Caco-2 (cell line): ENCODE results near the gene BMPR1B. TPM values are rescaled to one million over a fixed set of nuclear protein-coding genes. Genes with fewer than 3 reads are reported as not detected.

ENCODE experiments used
- BruUV-seq: library from RNA; stranded (reverse); fragments of 400-500 nt; replicated peaks from 2 replicates; lab custom pipeline; 2021; lab: Mats Ljungman, UMichigan
- CTCF ChIA-PET: fragments of 300-600 bp; sonication (Branson Sonifier 250); formaldehyde crosslinking; loops from one replicate; lab custom pipeline; 2022; ENCODE audit warnings: antibody characterized with exemption; lab: Charles Lee
- POLR2A ChIA-PET: fragments of 300-600 bp; sonication (Branson Sonifier 250); formaldehyde crosslinking; loops from one replicate; lab custom pipeline; 2022; ENCODE audit warnings: antibody characterized with exemption; lab: Charles Lee
- DNase-seq, 2 experiments: peaks; one replicate each; pipeline versions ENCODE4 v3.0.0 to v3.0.0-alpha.2; 2020 to 2022
- H3K27me3 ChIP-seq: replicated peaks from 2 replicates; pipeline ENCODE4 v1.6.0; 2011; ENCODE audit warnings: low read length; ENCODE audit not compliant: control insufficient read depth, insufficient read depth
- H3K36me3 ChIP-seq: 2 replicates; pipeline ENCODE4 v1.5.1; 2011; ENCODE audit warnings: low read length; ENCODE audit not compliant: control insufficient read depth, insufficient read depth
- H3K4me1 ChIP-seq: fragments of 250-450 bp; sonication (Bioruptor Pico); 2 replicates; pipeline ENCODE4 v1.5.1; 2020; ENCODE audit warnings: mild to moderate bottlenecking
- H3K4me3 ChIP-seq: 2 replicates; pipeline ENCODE4 v1.5.1; 2011; ENCODE audit warnings: low read depth, mild to moderate bottlenecking, control low read depth, low read length
- H3K9me3 ChIP-seq: fragments of 250-450 bp; sonication (Bioruptor Pico); 2 replicates; pipeline ENCODE4 v1.5.1; 2020; ENCODE audit warnings: mild to moderate bottlenecking, moderate library complexity
- H3K27ac Mint-ChIP-seq: one replicate; pipeline ENCODE4 v1.8.0; 2022; ENCODE audit warnings: mixed read lengths; ENCODE audit not compliant: unreplicated experiment
- H3K27me3 Mint-ChIP-seq: one replicate; pipeline ENCODE4 v1.8.0; 2022; ENCODE audit warnings: mixed read lengths; ENCODE audit not compliant: insufficient read depth, unreplicated experiment
- H3K36me3 Mint-ChIP-seq: one replicate; pipeline ENCODE4 v1.8.0; 2022; ENCODE audit warnings: mild to moderate bottlenecking, mixed read lengths; ENCODE audit not compliant: insufficient read depth, unreplicated experiment
- H3K4me1 Mint-ChIP-seq: one replicate; pipeline ENCODE4 v1.8.0; 2022; ENCODE audit warnings: low read depth, mixed read lengths; ENCODE audit not compliant: unreplicated experiment
- H3K4me3 Mint-ChIP-seq: one replicate; pipeline ENCODE4 v1.8.0; 2022; ENCODE audit warnings: mild to moderate bottlenecking, moderate library complexity, mixed read lengths; ENCODE audit not compliant: unreplicated experiment
- H3K9me3 Mint-ChIP-seq: one replicate; pipeline ENCODE4 v1.8.0; 2022; ENCODE audit warnings: mixed read lengths; ENCODE audit not compliant: unreplicated experiment
- intact Hi-C: fragments of 100-400 bp; cut with micrococcal nuclease; formaldehyde crosslinking; loops from one replicate; pipeline ENCODE4 v1.10.0; 2022; ENCODE audit not compliant: unreplicated experiment
- total RNA-seq: library from RNA; stranded (reverse); gene quantifications from 2 replicates; pipeline ENCODE4 v1.2.3, GENCODE V29; 2022
- TF ChIP-seq, protein P1 (sequence below), 2 experiments: fragments of 200-600 bp in 1 of 2; IDR thresholded peaks; 1 replicate in 1 of 2; 2 replicates in 1 of 2; pipeline versions ENCODE4 v1.5.1 to v1.8.0; 2011 to 2022; ENCODE audit warnings: antibody characterized with exemption in 1 of 2, control low read depth in 1 of 2, inconsistent platforms in 1 of 2, low read depth in 1 of 2, low read length in 1 of 2, mild to moderate bottlenecking in 1 of 2, moderate library complexity in 1 of 2; ENCODE audit not compliant: insufficient read depth in 1 of 2, severe bottlenecking in 1 of 2, unreplicated experiment in 1 of 2

The BMPR1B gene
- total RNA-seq, 1 experiment from 2014 or later = 8.7 TPM

DNA sequence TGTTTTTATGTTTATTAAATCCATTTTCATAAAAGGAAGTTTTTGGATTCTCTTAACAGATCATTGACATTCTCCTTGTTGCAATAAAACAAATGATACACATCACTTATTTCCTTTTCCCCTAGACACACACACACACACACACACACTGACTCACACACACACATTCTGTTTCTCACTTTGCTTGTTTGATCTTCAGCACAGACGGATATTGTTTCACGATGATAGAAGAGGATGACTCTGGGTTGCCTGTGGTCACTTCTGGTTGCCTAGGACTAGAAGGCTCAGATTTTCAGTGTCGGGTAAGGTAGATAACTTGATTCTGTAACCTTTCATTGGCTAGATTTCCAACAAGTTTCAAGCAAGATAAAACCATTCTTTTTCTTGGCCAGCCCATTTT lies 356.8 kb downstream of the BMPR1B start:
- Mint-ChIP-seq H3K9me3 (no peaks in the 10 kb centered on the region), H3K27ac (no peak overlapping the region), H3K36me3 (peaks cover 4% of the 10 kb centered on the region), H3K4me1 (no peaks in the 10 kb centered on the region), H3K27me3 (no peaks in the 10 kb centered on the region), H3K4me3 (no peak overlapping the region)
- Histone ChIP-seq H3K9me3 (no peaks in the 10 kb centered on the region), H3K4me1 (0 out of 2 replicates have a peak, but pooled peaks cover 4% of the 10 kb centered on the region), H3K27me3 (no peaks in the 10 kb centered on the region), H3K4me3 (no peak overlapping the region), H3K36me3 (no peaks in the 10 kb centered on the region)
- TF ChIP-seq, protein P1, sequence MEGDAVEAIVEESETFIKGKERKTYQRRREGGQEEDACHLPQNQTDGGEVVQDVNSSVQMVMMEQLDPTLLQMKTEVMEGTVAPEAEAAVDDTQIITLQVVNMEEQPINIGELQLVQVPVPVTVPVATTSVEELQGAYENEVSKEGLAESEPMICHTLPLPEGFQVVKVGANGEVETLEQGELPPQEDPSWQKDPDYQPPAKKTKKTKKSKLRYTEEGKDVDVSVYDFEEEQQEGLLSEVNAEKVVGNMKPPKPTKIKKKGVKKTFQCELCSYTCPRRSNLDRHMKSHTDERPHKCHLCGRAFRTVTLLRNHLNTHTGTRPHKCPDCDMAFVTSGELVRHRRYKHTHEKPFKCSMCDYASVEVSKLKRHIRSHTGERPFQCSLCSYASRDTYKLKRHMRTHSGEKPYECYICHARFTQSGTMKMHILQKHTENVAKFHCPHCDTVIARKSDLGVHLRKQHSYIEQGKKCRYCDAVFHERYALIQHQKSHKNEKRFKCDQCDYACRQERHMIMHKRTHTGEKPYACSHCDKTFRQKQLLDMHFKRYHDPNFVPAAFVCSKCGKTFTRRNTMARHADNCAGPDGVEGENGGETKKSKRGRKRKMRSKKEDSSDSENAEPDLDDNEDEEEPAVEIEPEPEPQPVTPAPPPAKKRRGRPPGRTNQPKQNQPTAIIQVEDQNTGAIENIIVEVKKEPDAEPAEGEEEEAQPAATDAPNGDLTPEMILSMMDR (IDR thresholded peaks at IDR 0.05; ENCODE audit: insufficient read depth in 1 of 2, low read depth in 1 of 2, low read length in 1 of 2, severe bottlenecking in 1 of 2, unreplicated experiment in 1 of 2) = no peak
- no TSS peak for BruUV-seq
- POLR2A ChIA-PET = no interaction called here
- CTCF ChIA-PET = no interaction called here
- no peak for DNase-seq
- intact Hi-C loops = no loop called here

DNA sequence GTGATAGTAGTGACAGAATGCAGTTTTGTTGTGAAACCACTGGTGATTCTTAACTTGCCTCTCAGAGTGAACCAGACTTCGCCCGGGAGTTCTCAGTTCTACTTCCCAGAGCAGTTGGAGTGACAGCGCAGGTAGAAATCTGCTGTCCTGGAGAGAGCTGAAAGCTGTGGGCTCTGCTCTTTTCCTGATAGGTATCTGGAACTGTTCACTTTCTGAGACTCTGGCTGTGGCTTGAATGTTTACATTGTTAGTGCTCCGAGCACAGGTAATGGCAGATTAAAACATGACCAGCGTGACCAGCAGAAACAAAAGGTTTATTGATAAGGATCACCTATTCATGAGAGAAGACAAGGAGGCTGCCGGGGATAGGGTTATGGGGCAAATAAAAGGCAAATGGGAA lies 360.7 kb downstream of the BMPR1B start:
- no peak overlapping the region for H3K4me3 Mint-ChIP-seq

DNA sequence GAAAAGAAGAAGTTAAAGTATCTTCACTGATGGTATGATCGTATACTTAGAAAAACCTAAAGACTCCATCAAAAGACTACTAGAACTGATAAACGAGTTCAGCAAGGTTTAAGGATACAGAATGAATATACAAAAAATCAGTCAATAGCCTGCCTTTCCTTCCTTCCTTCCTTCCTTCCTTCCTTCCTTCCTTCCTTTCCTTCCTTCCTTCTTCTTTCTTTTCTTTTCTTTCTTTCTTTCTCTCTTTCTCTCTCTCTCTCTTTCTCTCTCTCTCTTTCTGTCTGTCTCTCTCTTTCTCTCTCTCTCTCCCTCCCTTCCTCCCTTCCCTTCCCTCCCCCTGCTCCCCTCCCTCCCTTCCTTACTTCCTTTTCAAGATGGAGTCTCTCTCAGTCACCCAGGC lies 362.7 kb downstream of the BMPR1B start:
- Histone ChIP-seq H3K4me3 (no peak overlapping the region), H3K27me3 (no peaks in the 10 kb centered on the region), H3K36me3 (no peaks in the 10 kb centered on the region), H3K4me1 (0 out of 2 replicates have a peak, but pooled peaks cover 4% of the 10 kb centered on the region), H3K9me3 (no peaks in the 10 kb centered on the region)
- Mint-ChIP-seq H3K9me3 (no peaks in the 10 kb centered on the region), H3K4me1 (no peaks in the 10 kb centered on the region), H3K27me3 (no peaks in the 10 kb centered on the region), H3K36me3 (no peaks in the 10 kb centered on the region), H3K4me3 (no peak overlapping the region), H3K27ac (no peak overlapping the region)
- BruUV-seq = no TSS peak
- intact Hi-C loops = no loop called here
- DNase-seq = no peak
- TF ChIP-seq, protein P1 (IDR thresholded peaks at IDR 0.05; ENCODE audit: insufficient read depth in 1 of 2, low read depth in 1 of 2, low read length in 1 of 2, severe bottlenecking in 1 of 2, unreplicated experiment in 1 of 2) = no peak
- ChIA-PET POLR2A (no interaction called here), CTCF (no interaction called here)

More for the DNA sequence above, 360.7 kb downstream of the BMPR1B start:
- intact Hi-C loops = no loop called here
- Histone ChIP-seq H3K36me3 (no peaks in the 10 kb centered on the region), H3K9me3 (no peaks in the 10 kb centered on the region), H3K27me3 (no peaks in the 10 kb centered on the region), H3K4me1 (0 out of 2 replicates have a peak, but pooled peaks cover 4% of the 10 kb centered on the region), H3K4me3 (no peak overlapping the region)
- H3K27me3 Mint-ChIP-seq = no peaks in the 10 kb centered on the region
- ChIA-PET CTCF (interaction anchor here (0.6 kb wide), 1 partner anchor 38 kb away, joined by 6 read pairs; no protein-coding TSS in a partner anchor), POLR2A (no interaction called here)
- no peak overlapping the region for H3K27ac Mint-ChIP-seq
- H3K36me3 Mint-ChIP-seq = no peaks in the 10 kb centered on the region
- no peaks in the 10 kb centered on the region for H3K9me3 Mint-ChIP-seq
- BruUV-seq = no TSS peak
- TF ChIP-seq, protein P1 (IDR thresholded peaks at IDR 0.05; ENCODE audit: insufficient read depth in 1 of 2, low read depth in 1 of 2, low read length in 1 of 2, severe bottlenecking in 1 of 2, unreplicated experiment in 1 of 2) = no peak
- no peak for DNase-seq
- H3K4me1 Mint-ChIP-seq = no peaks in the 10 kb centered on the region
